CD8-positive, alpha-beta memory T cell (primary cell): ENCODE results near the gene YARS2. TPM values are rescaled to one million over a fixed set of nuclear protein-coding genes. Genes with fewer than 3 reads are reported as not detected.
A peak's percentile ranks its signal among the peaks of the same experiment; 100 is the strongest.
"Not testable (repeated sequence)": the region's sequence is repeated elsewhere in the genome, so short reads cannot be mapped to it uniquely, and the experiment has no call there.

ENCODE experiments used
- CTCF ChIA-PET: fragments of 350-600 bp; sonication (Branson Sonifier 250); formaldehyde crosslinking; loops from one replicate; lab custom pipeline; 2021; ENCODE audit warnings: antibody characterized with exemption; lab: Charles Lee
- POLR2A ChIA-PET: fragments of 350-600 bp; sonication (Branson Sonifier 250); formaldehyde crosslinking; loops from one replicate; lab custom pipeline; 2021; ENCODE audit warnings: antibody characterized with exemption; lab: Charles Lee
- DNase-seq, 5 donors: peaks; one replicate each; pipeline versions ENCODE4 v3.0.0 to v3.0.0-alpha.2; 2020 to 2022; ENCODE audit warnings: mixed read lengths in 1 of 5
- H3K27ac ChIP-seq: one replicate; pipeline ENCODE4 v1.7.0; 2013; ENCODE audit warnings: low read depth, mild to moderate bottlenecking, low read length, moderate library complexity
- H3K27me3 ChIP-seq: 2 replicates; pipeline ENCODE4 v1.7.0; 2013; ENCODE audit warnings: low read length, mild to moderate bottlenecking; ENCODE audit not compliant: insufficient read depth, poor library complexity, severe bottlenecking
- H3K36me3 ChIP-seq: 2 replicates; pipeline ENCODE4 v1.7.0; 2013; ENCODE audit warnings: mild to moderate bottlenecking, low read length, moderate library complexity; ENCODE audit not compliant: insufficient read depth
- H3K4me1 ChIP-seq: 2 replicates; pipeline ENCODE4 v1.7.0; 2013; ENCODE audit warnings: mild to moderate bottlenecking, low read length, moderate library complexity; ENCODE audit not compliant: insufficient read depth
- H3K4me3 ChIP-seq: 2 replicates; pipeline ENCODE4 v1.7.0; 2013; ENCODE audit warnings: mild to moderate bottlenecking, low read length
- H3K9me3 ChIP-seq: 2 replicates; pipeline ENCODE4 v1.7.0; 2013; ENCODE audit warnings: mild to moderate bottlenecking, low read length
- H3K27ac Mint-ChIP-seq, 8 donors: one replicate each; pipeline ENCODE4 v1.8.0; 2020 to 2021; ENCODE audit warnings: mixed read lengths in 8 of 8, mild to moderate bottlenecking in 6 of 8, inconsistent platforms in 3 of 8, moderate library complexity in 3 of 8
- H3K27me3 Mint-ChIP-seq, 2 donors: one replicate each; pipeline ENCODE4 v1.8.0; 2020 to 2021; ENCODE audit warnings: mixed read lengths in 2 of 2, mild to moderate bottlenecking in 1 of 2, moderate library complexity in 1 of 2
- H3K36me3 Mint-ChIP-seq, 3 donors: one replicate each; pipeline ENCODE4 v1.8.0; 2020 to 2021; ENCODE audit warnings: mixed read lengths in 3 of 3, inconsistent platforms in 1 of 3, mild to moderate bottlenecking in 1 of 3
- H3K4me1 Mint-ChIP-seq, 3 donors: one replicate each; pipeline ENCODE4 v1.8.0; 2020 to 2021; ENCODE audit warnings: mixed read lengths in 3 of 3, inconsistent platforms in 1 of 3, mild to moderate bottlenecking in 1 of 3
- H3K4me3 Mint-ChIP-seq, 7 donors: one replicate each; pipeline ENCODE4 v1.8.0; 2020 to 2021; ENCODE audit warnings: mixed read lengths in 7 of 7, mild to moderate bottlenecking in 6 of 7, moderate library complexity in 4 of 7, inconsistent platforms in 2 of 7
- H3K9me3 Mint-ChIP-seq, 5 donors: one replicate each; pipeline ENCODE4 v1.8.0; 2020 to 2022; ENCODE audit warnings: mixed read lengths in 5 of 5, mild to moderate bottlenecking in 3 of 5, moderate library complexity in 2 of 5, inconsistent platforms in 1 of 5
- polyA plus RNA-seq: library from polyadenylated mRNA; unstranded; fragments of 300-500 nt; fragmentation: Illumina TruSeq; gene quantifications from one replicate; pipeline ENCODE4 v1.2.3, GENCODE V29; 2021
- total RNA-seq, 2 experiments: library from RNA; stranded (reverse); gene quantifications; one replicate each; pipeline ENCODE4 v1.2.3, GENCODE V29; 2021

The YARS2 gene
- total and polyA plus RNA-seq, 3 experiments from 2014 or later = 18.5 to 34.8 (median 29.0) TPM

- Mint-ChIP-seq H3K27me3 (no peaks in the 10 kb centered on the region), H3K36me3 (peaks cover 0 to 34% (median 3%) of the 10 kb centered on the region in 3 donors), H3K9me3 (no peaks in the 10 kb centered on the region), H3K27ac (no peak overlapping the region), H3K4me1 (peaks cover 7 to 21% (median 20%) of the 10 kb centered on the region in 3 donors), H3K4me3 (no peak overlapping the region)
- H3K36me3 ChIP-seq = peaks cover 3% of the 10 kb centered on the region
- no peaks in the 10 kb centered on the region for H3K9me3 ChIP-seq
- DNase-seq = no peak
- H3K4me1 ChIP-seq = no peaks in the 10 kb centered on the region
- ChIA-PET CTCF (no interaction called here), POLR2A (no interaction called here)
- no peak overlapping the region for H3K27ac ChIP-seq
- no peaks in the 10 kb centered on the region for H3K27me3 ChIP-seq
- H3K4me3 ChIP-seq = no peak overlapping the region
Observed at GRCh38 chr12:32702473-32702872, 53.2 kb downstream of the YARS2 start.

GRCh38 chr12:32699437-32699836 is 56.3 kb downstream of the YARS2 start:
- POLR2A ChIA-PET, H3K9me3 ChIP-seq, H3K27ac ChIP-seq, DNase-seq, H3K4me3 ChIP-seq, H3K4me1 ChIP-seq, H3K27ac Mint-ChIP-seq, H3K27me3 Mint-ChIP-seq, H3K9me3 Mint-ChIP-seq, H3K27me3 ChIP-seq, CTCF ChIA-PET, H3K36me3 ChIP-seq, H3K4me3 Mint-ChIP-seq: not testable (repeated sequence)
- Mint-ChIP-seq H3K36me3 (peaks cover 0 to 23% (median 6%) of the 10 kb centered on the region in 3 donors), H3K4me1 (peaks cover 4 to 27% (median 25%) of the 10 kb centered on the region in 3 donors)

- Histone ChIP-seq H3K4me3 (no peak overlapping the region), H3K27me3 (no peaks in the 10 kb centered on the region), H3K36me3 (no peaks in the 10 kb centered on the region), H3K4me1 (no peaks in the 10 kb centered on the region), H3K9me3 (no peaks in the 10 kb centered on the region), H3K27ac (no peak overlapping the region)
- H3K27ac Mint-ChIP-seq = no peak overlapping the region
- POLR2A ChIA-PET = interaction anchor here (0.6 kb wide), 1 partner anchor 681 kb away, joined by 3 read pairs; no protein-coding TSS in a partner anchor
- H3K4me3 Mint-ChIP-seq = no peak overlapping the region
- H3K4me1 Mint-ChIP-seq = peaks cover 4 to 39% (median 31%) of the 10 kb centered on the region in 3 donors
- H3K9me3 Mint-ChIP-seq = no peaks in the 10 kb centered on the region
- CTCF ChIA-PET = no interaction called here
- no peak for DNase-seq
- peaks cover 0 to 23% (median 6%) of the 10 kb centered on the region in 3 donors for H3K36me3 Mint-ChIP-seq
- no peaks in the 10 kb centered on the region for H3K27me3 Mint-ChIP-seq
Observed at GRCh38 chr12:32698285-32698684, 57.4 kb downstream of the YARS2 start.

GRCh38 chr12:32697445-32697844 is 58.3 kb downstream of the YARS2 start:
- Mint-ChIP-seq H3K4me1 (peaks cover 4 to 47% (median 36%) of the 10 kb centered on the region in 3 donors), H3K36me3 (peaks cover 0 to 16% (median 6%) of the 10 kb centered on the region in 3 donors), H3K27ac (peak overlapping the region in 1 of 8 donors; percentile 61), H3K9me3 (no peaks in the 10 kb centered on the region), H3K27me3 (no peaks in the 10 kb centered on the region), H3K4me3 (no peak overlapping the region)
- ChIA-PET POLR2A (no interaction called here), CTCF (no interaction called here)
- Histone ChIP-seq H3K9me3 (no peaks in the 10 kb centered on the region), H3K27ac (no peak overlapping the region), H3K4me1 (no peaks in the 10 kb centered on the region), H3K4me3 (no peak overlapping the region), H3K27me3 (no peaks in the 10 kb centered on the region), H3K36me3 (no peaks in the 10 kb centered on the region)
- DNase-seq = no peak

Other genes with a start within 250 kb of the YARS2 start
- gene DNM1L, start 76.6 kb downstream of the YARS2 start, total RNA-seq = 10 to 100 TPM; 63.4 to 68.0 TPM
- 30.2 TPM for gene DNM1L, start 76.6 kb downstream of the YARS2 start, polyA plus RNA-seq
- under 1 TPM; 0.15 to 0.40 TPM for gene PKP2, start 140.9 kb upstream of the YARS2 start, total RNA-seq
- 0.17 TPM for gene PKP2, start 140.9 kb upstream of the YARS2 start, polyA plus RNA-seq